Stimulated activated CD4-positive, alpha-beta T cell treated with anti-CD3 and anti-CD28 coated beads, TNF-alpha, amount 100 ng/mL, for 1 hour (primary cell): ENCODE data around the gene COBL.
A peak's percentile ranks its signal among the peaks of the same experiment; 100 is the strongest.

ENCODE experiments used
- DNase-seq, 3 donors: peaks; one replicate each; pipeline ENCODE4 v3.0.0-alpha.2; 2020; ENCODE audit warnings: low read depth in 3 of 3, low spot score in 1 of 3

Gene COBL

GRCh38 chr7:51124321-51124720, 192.3 kb downstream of the COBL start:
- no peak for DNase-seq

DNA sequence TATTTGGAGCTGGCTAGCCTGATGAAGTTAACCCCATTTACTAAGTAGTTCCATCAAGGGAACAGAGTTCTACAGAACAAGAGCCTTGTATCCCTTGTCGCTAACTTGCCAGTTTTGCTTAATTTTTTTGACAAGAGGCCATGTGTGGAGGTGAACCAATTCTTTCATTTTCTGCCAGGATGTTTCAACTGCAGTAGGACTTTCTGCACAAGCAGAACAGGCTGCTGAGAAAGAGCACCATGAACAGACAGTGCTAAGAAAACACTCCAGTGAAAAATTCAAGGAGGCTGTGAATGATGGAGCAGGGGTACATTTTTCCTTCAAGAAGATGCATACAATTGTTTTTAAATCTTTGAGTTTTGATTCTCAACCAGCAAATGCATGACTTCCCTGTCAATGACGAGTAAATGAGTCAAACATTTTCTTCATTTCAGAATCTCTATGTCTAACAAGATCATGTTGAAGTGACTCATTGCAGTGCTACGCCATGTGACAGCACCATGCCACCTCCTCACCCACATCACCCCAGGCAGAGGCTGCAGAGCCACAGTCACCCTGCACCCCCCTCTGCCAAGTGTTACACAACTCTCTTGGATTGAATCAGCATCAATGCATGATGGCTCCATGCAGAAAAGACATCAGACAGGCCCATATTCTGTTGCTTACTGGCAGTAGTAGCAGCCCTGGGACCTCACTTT, 193.1 kb downstream of the COBL start:
- DNase-seq = peak in 2 of 3 donors; percentile 5 to 45

- DNase-seq = no peak
Measured at GRCh38 chr7:51121931-51122425, 194.6 kb downstream of the COBL start.

- DNase-seq = no peak
Measured at GRCh38 chr7:51121036-51121790, 195.4 kb downstream of the COBL start.

DNA sequence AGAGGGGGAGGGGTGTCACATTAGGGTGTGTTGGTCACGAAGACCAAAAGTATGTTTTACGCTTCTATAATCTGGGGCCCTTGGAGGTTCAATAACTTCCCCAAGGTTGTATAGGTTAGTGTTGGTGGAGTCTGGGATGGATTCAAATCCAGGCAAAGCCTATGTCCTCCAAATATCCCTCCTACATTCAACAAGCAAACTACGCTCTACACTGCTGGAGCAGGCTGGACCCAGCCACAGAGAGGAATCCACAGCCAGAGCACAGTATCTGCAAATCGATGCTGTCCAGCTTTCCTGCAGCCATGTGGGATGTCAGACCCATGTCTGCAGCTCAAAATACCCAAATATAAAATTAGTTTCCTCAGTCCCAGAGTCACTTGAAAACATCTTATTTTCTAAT, 198.0 kb downstream of the COBL start:
- DNase-seq = no peak

GRCh38 chr7:51114501-51114900, 202.1 kb downstream of the COBL start:
- no peak for DNase-seq

DNA sequence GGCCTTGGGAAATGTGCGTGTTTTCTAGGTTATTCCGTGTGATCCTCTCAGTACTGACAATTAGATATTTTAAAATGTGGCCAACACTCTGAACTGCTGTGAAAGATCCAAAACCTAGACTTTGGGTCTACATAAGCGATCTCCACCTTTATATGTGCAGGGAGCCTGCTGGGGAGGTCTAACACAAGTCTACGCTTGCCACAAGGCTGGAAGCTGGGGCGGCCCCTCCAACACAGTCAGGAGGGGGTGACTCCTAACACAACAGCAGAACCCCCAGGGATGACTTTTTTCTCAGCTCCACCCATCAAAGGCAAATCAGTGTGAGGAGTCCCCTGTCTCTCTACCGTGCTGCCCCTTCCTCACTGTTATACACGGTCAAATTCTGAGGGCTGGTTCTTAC, 202.6 kb downstream of the COBL start:
- no peak for DNase-seq

DNA sequence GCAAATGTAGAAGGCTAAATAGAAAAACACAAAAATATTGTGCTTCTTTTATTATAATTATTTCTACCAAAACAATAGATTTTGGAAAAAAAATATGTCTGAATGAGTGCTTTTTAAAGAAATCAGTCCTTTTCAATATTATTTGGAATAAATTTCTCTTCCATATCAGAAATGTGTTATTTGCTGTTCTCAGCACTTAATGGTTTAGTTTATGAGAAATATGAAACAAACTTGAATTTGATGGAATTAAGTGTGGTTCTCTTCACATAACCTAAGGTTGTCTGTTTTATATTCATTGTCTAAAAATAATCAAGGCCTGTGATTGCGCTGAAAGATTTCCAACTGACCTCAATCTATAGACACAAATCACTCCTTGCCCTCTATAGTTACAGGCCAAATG, 203.0 kb downstream of the COBL start:
- no peak for DNase-seq

- DNase-seq = no peak
Measured at GRCh38 chr7:51111241-51111940, 205.2 kb downstream of the COBL start.

- no peak for DNase-seq
Measured at GRCh38 chr7:51108134-51108533, 208.5 kb downstream of the COBL start.

- DNase-seq = no peak
Measured at GRCh38 chr7:51104278-51104677, 212.3 kb downstream of the COBL start.

- no peak for DNase-seq
Measured at GRCh38 chr7:51103718-51104117, 212.9 kb downstream of the COBL start.

- DNase-seq = no peak
Measured at GRCh38 chr7:51102828-51103227, 213.8 kb downstream of the COBL start.

DNA sequence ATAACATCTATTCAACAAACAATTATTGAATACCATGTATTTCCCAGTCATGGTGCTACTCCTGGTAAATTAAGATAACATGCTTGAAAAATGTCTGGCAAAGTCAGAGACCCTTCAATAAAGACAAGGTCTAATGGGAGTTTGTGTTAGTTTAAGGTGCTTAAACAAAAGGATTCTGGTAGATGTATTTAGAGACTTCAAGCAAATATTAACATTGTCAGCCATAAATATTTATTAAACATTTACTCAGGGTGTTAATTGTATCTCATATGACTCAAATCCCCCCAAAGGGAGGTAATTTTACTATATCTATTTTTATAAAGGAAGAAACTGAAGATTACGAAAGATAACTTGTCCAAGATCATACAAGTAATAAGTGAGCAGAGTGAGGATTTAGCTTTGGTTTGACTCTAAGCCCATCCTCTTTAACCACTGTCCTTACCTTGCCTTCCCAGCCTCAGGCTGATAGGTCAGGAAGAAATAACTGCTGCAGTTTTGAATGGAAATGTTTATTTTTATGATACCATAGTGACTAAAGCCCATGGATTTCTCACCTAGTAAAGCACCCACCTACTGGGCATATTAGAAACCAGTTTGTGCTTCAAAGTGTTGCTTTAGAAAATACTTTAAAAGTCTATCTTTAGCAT, 215.4 kb downstream of the COBL start:
- no peak for DNase-seq

DNA sequence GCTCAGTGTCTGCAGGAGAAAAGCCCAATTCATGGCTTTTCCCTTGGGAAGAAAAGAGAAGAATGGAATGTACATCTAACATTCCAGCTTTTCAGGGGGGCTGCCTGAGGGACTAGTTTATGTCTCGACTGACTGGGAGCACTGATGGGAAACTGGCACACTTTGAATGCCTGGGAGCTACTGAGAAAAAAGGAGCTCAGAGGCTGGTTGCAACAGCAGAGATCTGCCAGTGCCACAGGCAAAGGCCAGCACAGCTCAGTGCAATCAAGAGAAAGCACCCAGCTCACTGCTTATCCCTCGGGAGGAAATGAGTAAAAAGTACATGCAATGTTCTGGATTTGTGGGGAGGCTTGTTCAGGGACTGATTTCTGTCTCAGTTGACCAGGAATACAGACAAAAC, 226.2 kb downstream of the COBL start:
- no peak for DNase-seq

GRCh38 chr7:51085034-51085692, 231.4 kb downstream of the COBL start:
- no peak for DNase-seq

DNA sequence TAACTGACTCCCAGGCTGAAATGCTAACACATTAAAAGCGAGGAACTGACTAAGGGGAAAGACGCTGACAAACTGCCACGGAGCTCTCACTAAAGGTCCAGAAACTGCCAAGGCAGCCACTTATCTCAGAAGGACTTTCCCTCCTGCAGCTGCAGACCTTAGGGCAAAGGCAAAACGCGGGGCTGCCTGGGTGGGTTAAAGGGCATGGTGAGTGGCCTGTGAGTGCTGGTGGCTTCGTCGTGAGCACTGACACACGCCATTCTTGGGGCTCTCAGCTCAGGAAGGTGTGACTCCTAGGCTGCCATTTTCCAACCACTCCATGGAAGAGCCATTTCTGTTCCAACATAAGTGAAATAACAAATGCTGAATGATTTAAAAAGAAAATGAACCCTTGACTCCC, 232.5 kb downstream of the COBL start:
- DNase-seq = no peak

DNA sequence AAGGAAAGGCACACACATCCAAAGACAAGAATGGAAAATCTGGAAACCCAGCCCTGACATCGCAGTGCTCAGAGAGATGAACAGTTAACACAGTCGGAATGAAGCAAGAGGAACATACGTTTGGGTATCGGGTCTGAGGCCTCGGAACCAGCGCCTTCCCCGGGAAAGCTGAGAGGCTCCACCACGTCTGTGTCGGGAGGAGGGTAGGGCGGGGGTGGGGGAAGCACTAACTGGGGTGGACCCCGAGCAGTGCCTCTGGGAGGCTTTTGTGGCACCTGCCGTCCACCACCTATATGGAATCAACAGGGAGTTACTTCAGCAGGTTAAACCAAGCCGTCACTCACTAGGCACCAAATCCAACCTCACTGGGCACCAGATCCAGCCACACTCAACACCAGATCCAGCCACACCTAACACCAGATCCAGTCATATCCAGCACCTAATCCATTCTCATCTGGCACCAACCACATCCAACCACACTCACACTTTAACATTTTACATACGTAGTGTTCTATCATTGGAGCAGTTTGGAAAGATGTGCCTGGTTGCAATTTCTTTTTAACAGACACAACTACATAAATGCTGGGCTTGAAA, 233.6 kb downstream of the COBL start:
- no peak for DNase-seq

DNA sequence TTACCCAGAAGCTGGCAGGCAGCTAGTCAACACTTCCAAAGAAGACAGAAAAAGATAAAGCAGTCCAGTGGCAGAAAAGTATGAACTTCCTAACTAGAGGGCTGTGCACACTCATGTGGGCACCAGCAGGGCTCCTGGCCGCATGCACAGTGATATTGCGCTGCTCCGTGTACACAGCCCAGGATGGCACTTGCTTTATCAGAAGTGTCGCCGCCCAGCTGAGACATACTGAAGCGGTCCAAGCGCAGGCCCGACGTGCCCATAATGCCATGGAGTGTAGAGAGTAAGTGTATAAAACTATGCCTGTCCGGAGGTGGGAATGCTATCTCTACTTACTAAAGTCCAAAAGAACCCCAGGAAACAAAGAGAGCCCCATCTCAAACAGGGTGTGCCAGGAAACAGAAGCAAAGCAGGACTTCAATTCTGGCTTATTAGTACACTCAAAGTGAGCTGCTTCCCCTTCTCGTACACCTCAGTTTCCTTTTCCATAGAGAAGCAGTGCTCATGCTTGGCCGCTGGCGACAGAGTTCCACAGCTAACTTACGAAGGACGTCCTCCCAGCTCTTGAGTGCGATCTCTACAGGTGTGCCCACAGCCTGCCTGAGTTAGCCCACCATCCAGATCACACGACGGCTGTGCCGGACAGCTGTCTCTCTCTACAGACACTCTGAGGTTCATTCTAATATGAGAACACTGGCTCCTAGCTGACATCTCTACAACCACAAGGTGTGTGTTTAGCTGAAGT, 234.3 kb downstream of the COBL start:
- DNase-seq = no peak
